Astrocyte (in vitro differentiated cells and primary cell): ENCODE data around the gene DAB2.

Experiments
- CTCF ChIP-seq: IDR thresholded peaks from 2 replicates; pipeline ENCODE4 v1.5.1; 2011; ENCODE audit warnings: low read depth, mild to moderate bottlenecking, inconsistent platforms, low read length, moderate library complexity; ENCODE audit not compliant: insufficient read depth
- EZH2 ChIP-seq: IDR thresholded peaks from 2 replicates; pipeline ENCODE4 v1.6.1; 2012; ENCODE audit warnings: mild to moderate bottlenecking, low read length, inconsistent platforms; ENCODE audit not compliant: insufficient read depth

- no peak for TF ChIP-seq CTCF
- no peak for TF ChIP-seq EZH2
Measured at GRCh38 chr5:39459907-39460306, 35.1 kb upstream of the DAB2 start.
